KMS-11 (cell line): ENCODE results near the gene CALN1.
"Not testable (repeated sequence)": the region's sequence is repeated elsewhere in the genome, so short reads cannot be mapped to it uniquely, and the experiment has no call there.

Experiments used
- H2AFZ ChIP-seq: fragments of 200-600 bp; sonication (generic); 2 replicates; pipeline ENCODE4 v1.6.1; 2016; ENCODE audit warnings: antibody characterized with exemption, mixed run types, low read depth
- H3K27ac ChIP-seq: fragments of 200-600 bp; sonication (generic); 2 replicates; pipeline ENCODE4 v1.6.1; 2016; ENCODE audit warnings: mild to moderate bottlenecking, mixed run types
- H3K27me3 ChIP-seq: fragments of 200-600 bp; sonication (generic); 2 replicates; pipeline ENCODE4 v1.6.1; 2017; ENCODE audit warnings: mild to moderate bottlenecking, low read depth, mixed run types, moderate library complexity; ENCODE audit not compliant: insufficient read depth
- H3K36me3 ChIP-seq: fragments of 200-600 bp; sonication (generic); 2 replicates; pipeline ENCODE4 v1.6.1; 2017; ENCODE audit warnings: mild to moderate bottlenecking, mixed run types; ENCODE audit not compliant: insufficient read depth
- H3K4me1 ChIP-seq: fragments of 200-600 bp; sonication (generic); 2 replicates; pipeline ENCODE4 v1.6.1; 2016; ENCODE audit warnings: mild to moderate bottlenecking, low read depth, mixed run types; ENCODE audit not compliant: poor library complexity, severe bottlenecking
- H3K4me2 ChIP-seq: fragments of 200-600 bp; sonication (generic); 2 replicates; pipeline ENCODE4 v1.7.0; 2016; ENCODE audit warnings: mild to moderate bottlenecking, mixed run types
- H3K4me3 ChIP-seq: fragments of 200-600 bp; sonication (generic); IDR thresholded peaks from 2 replicates; pipeline ENCODE4 v1.6.1; 2017; ENCODE audit warnings: low read depth, low read length, mixed read lengths; ENCODE audit not compliant: insufficient read depth
- H3K79me2 ChIP-seq: fragments of 200-600 bp; sonication (generic); 2 replicates; pipeline ENCODE4 v1.6.1; 2016; ENCODE audit warnings: low read depth, mixed run types; ENCODE audit not compliant: insufficient read depth
- H3K9ac ChIP-seq: fragments of 200-600 bp; sonication (generic); 2 replicates; pipeline ENCODE4 v1.6.1; 2016; ENCODE audit warnings: mild to moderate bottlenecking, mixed run types
- H4K20me1 ChIP-seq: fragments of 200-600 bp; sonication (generic); 2 replicates; pipeline ENCODE4 v1.6.1; 2016; ENCODE audit warnings: mild to moderate bottlenecking, mixed run types; ENCODE audit not compliant: insufficient read depth
- TF ChIP-seq, protein P1 (sequence below): fragments of 200-600 bp; sonication (generic); conservative IDR thresholded peaks from 2 replicates; pipeline ENCODE4 v1.6.1; 2017; ENCODE audit warnings: low read depth, mild to moderate bottlenecking, antibody characterized with exemption, low read length, moderate library complexity, mixed read lengths

CALN1 gene

DNA sequence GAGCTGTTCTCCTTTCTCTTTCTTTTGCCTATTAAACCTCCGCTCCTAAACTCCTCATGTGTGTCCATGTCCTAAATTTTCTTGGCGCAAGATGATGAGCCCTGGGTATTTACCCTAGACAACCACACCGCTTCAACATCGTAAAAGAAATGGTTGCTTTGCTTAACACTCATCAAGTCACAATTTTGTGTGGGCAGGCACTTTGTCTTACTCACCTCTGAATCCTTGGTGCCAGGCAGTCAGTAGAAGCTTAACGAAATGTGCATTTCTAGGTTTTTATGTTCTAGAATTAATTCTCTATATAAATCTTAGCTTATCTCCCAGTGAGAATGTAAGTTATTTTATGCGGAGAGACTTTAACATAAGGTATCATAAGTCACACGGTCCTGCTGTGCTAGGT lies 478.7 kb downstream of the CALN1 start:
- no peaks in the 10 kb centered on the region for H3K79me2 ChIP-seq
- no peak overlapping the region for H2AFZ ChIP-seq
- no peaks in the 10 kb centered on the region for H3K36me3 ChIP-seq
- TF ChIP-seq, protein P1, sequence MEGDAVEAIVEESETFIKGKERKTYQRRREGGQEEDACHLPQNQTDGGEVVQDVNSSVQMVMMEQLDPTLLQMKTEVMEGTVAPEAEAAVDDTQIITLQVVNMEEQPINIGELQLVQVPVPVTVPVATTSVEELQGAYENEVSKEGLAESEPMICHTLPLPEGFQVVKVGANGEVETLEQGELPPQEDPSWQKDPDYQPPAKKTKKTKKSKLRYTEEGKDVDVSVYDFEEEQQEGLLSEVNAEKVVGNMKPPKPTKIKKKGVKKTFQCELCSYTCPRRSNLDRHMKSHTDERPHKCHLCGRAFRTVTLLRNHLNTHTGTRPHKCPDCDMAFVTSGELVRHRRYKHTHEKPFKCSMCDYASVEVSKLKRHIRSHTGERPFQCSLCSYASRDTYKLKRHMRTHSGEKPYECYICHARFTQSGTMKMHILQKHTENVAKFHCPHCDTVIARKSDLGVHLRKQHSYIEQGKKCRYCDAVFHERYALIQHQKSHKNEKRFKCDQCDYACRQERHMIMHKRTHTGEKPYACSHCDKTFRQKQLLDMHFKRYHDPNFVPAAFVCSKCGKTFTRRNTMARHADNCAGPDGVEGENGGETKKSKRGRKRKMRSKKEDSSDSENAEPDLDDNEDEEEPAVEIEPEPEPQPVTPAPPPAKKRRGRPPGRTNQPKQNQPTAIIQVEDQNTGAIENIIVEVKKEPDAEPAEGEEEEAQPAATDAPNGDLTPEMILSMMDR, result no peak
- no peaks in the 10 kb centered on the region for H3K27me3 ChIP-seq
- H3K27ac ChIP-seq, result no peak overlapping the region
- no peak overlapping the region for H3K4me3 ChIP-seq
- H3K4me1 ChIP-seq, result peaks cover 34% of the 10 kb centered on the region
- no peaks in the 10 kb centered on the region for H4K20me1 ChIP-seq
- H3K4me2 ChIP-seq, result no peak overlapping the region
- no peak overlapping the region for H3K9ac ChIP-seq

DNA sequence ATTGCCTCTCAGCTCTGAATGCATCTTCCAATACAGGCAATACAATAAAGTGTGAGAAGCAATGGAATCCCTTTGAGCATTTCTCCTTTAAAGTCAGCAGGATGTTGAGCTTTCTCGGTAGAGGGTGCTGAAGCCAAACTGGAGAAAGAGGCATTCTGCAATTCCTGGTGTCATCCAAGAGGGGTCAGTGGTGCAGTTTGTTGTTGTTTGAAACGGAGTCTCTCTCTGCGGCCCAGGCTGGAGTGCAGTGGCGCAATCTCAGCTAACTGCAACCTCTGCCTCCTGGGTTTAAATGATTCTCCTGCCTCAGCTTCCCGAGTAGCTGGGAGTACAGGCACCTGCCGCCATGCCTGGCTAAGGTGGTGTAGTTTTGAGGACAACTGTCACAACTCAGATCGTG lies 486.5 kb downstream of the CALN1 start:
- Histone ChIP-seq H2AFZ (no peak overlapping the region), H3K4me2 (no peak overlapping the region), H3K79me2 (no peaks in the 10 kb centered on the region), H4K20me1 (no peaks in the 10 kb centered on the region), H3K36me3 (no peaks in the 10 kb centered on the region), H3K27me3 (no peaks in the 10 kb centered on the region), H3K4me1 (no peaks in the 10 kb centered on the region), H3K9ac (no peak overlapping the region), H3K27ac (no peak overlapping the region), H3K4me3 (no peak overlapping the region)
- TF ChIP-seq, protein P1, result no peak

DNA sequence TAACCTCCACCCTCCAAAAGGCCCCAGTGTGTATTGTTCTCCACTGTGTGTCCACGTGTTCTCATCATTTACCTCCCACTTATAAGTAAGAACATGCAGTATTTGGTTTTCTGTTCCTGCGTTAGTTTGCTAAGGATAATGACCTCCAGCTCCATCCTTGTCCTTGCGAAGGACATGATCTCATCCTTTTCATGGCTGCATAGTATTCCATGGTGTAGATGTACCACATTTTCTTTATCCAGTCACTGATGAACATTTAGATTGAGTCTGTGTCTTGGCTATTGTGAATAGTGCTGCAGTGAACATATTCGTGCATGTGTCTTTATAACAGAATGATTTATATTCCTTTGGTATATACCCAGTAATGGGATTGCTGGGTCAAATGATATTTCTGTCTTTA lies 497.9 kb downstream of the CALN1 start:
- not testable (repeated sequence) for H3K9ac ChIP-seq, H3K27ac ChIP-seq, H3K4me2 ChIP-seq, H2AFZ ChIP-seq, H3K27me3 ChIP-seq, H4K20me1 ChIP-seq, H3K79me2 ChIP-seq, H3K4me3 ChIP-seq, H3K36me3 ChIP-seq
- H3K4me1 ChIP-seq, result peaks cover 13% of the 10 kb centered on the region

DNA sequence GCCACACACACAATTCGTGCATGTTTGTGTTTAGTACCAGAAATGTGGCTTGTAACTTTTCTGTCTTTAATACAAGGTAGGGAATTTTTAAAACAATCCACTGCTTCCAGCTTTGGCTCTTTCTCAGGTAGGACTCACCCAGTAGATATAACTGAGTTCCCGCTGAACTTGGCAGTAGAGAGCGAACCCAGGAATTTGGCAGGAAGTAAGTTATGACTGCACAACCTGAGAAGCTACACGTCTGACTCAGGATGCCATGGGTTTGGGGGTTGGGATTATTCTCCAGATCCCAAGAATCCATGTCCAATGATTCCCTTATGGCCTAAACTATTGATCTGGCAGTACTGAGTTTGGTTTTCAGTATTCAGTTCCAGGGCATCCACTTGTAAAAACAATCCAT lies 499.7 kb downstream of the CALN1 start:
- TF ChIP-seq, protein P1, result no peak
- Histone ChIP-seq H3K4me1 (peaks cover 13% of the 10 kb centered on the region), H3K4me3 (no peak overlapping the region), H3K79me2 (no peaks in the 10 kb centered on the region), H3K27ac (no peak overlapping the region), H3K4me2 (no peak overlapping the region), H3K27me3 (no peaks in the 10 kb centered on the region), H3K9ac (no peak overlapping the region), H4K20me1 (no peaks in the 10 kb centered on the region), H3K36me3 (no peaks in the 10 kb centered on the region), H2AFZ (no peak overlapping the region)

DNA sequence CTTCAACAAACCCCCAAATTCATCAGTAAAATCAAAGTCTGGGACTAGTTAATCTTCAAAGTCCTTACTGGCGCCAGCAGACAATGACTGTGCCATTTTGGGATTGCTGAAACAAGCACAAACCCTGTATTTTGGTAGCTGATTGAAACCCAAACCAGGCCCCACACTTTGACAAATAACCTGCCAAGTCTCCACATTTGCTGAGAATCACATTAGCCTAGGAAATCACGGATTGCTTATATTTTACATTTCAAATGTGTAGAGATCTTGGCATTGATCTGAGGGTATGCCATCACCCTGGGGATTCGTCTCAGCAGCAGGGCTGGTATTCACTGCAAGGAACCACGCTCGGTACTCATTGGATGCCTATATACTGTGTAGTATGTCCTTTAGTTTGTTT lies 501.1 kb downstream of the CALN1 start:
- H3K9ac ChIP-seq, result no peak overlapping the region
- H2AFZ ChIP-seq, result no peak overlapping the region
- no peaks in the 10 kb centered on the region for H3K79me2 ChIP-seq
- H4K20me1 ChIP-seq, result no peaks in the 10 kb centered on the region
- no peak overlapping the region for H3K4me2 ChIP-seq
- peaks cover 13% of the 10 kb centered on the region for H3K4me1 ChIP-seq
- H3K4me3 ChIP-seq, result no peak overlapping the region
- H3K27ac ChIP-seq, result no peak overlapping the region
- H3K36me3 ChIP-seq, result no peaks in the 10 kb centered on the region
- TF ChIP-seq, protein P1, result no peak
- H3K27me3 ChIP-seq, result no peaks in the 10 kb centered on the region
